Neural progenitor cell (in vitro differentiated cells): ENCODE measurements around the gene GRK1. TPM values are rescaled to one million over a fixed set of nuclear protein-coding genes. Genes with fewer than 3 reads are reported as not detected.
A peak's percentile ranks its signal among the peaks of the same experiment; 100 is the strongest.

Source experiments
- DNase-seq: peaks from one replicate; pipeline ENCODE4 v3.0.0-alpha.2; 2016; ENCODE audit warnings: low spot score
- H2AFZ ChIP-seq: fragments of 200-600 bp; sonication (generic); replicated peaks from 2 replicates; pipeline ENCODE4 v1.6.1; 2016; ENCODE audit warnings: antibody characterized with exemption
- H3F3A ChIP-seq: fragments of 200-600 bp; sonication (generic); 2 replicates; pipeline ENCODE4 v1.6.1; 2016; ENCODE audit warnings: antibody characterized with exemption, low read depth
- H3K27ac ChIP-seq: fragments of 200-600 bp; sonication (generic); 2 replicates; pipeline ENCODE4 v1.5.1; 2016; ENCODE audit warnings: mild to moderate bottlenecking
- H3K27me3 ChIP-seq: fragments of 200-600 bp; sonication (generic); 2 replicates; pipeline ENCODE4 v1.6.1; 2016; ENCODE audit warnings: mild to moderate bottlenecking, moderate library complexity
- H3K36me3 ChIP-seq: fragments of 200-600 bp; sonication (generic); 2 replicates; pipeline ENCODE4 v1.5.1; 2016
- H3K4me1 ChIP-seq: fragments of 200-600 bp; sonication (generic); 2 replicates; pipeline ENCODE4 v1.6.1; 2016; ENCODE audit warnings: mixed run types
- H3K4me2 ChIP-seq: fragments of 200-600 bp; sonication (generic); 2 replicates; pipeline ENCODE4 v1.6.1; 2016
- H3K4me3 ChIP-seq: fragments of 200-600 bp; sonication (generic); 2 replicates; pipeline ENCODE4 v1.5.1; 2016
- H3K79me2 ChIP-seq: fragments of 200-600 bp; sonication (generic); 2 replicates; pipeline ENCODE4 v1.6.1; 2016; ENCODE audit warnings: low read depth
- H3K9ac ChIP-seq: fragments of 200-600 bp; sonication (generic); 2 replicates; pipeline ENCODE4 v1.6.1; 2016
- H3K9me3 ChIP-seq: fragments of 200-600 bp; sonication (generic); 2 replicates; pipeline ENCODE4 v1.5.1; 2016; ENCODE audit warnings: low read depth
- H4K20me1 ChIP-seq: fragments of 200-600 bp; sonication (generic); 2 replicates; pipeline ENCODE4 v1.6.1; 2016; ENCODE audit warnings: low read depth
- H3K27ac Mint-ChIP-seq: 3 replicates; pipeline ENCODE4 v1.8.0; 2021; ENCODE audit warnings: mixed read lengths
- H3K27me3 Mint-ChIP-seq: 2 replicates; pipeline ENCODE4 v1.8.0; 2022; ENCODE audit warnings: low read depth, mild to moderate bottlenecking, inconsistent platforms, moderate library complexity, mixed read lengths; ENCODE audit not compliant: insufficient read depth
- H3K36me3 Mint-ChIP-seq: 3 replicates; pipeline ENCODE4 v1.8.0; 2021; ENCODE audit warnings: mixed read lengths
- H3K4me1 Mint-ChIP-seq: 3 replicates; pipeline ENCODE4 v1.8.0; 2021; ENCODE audit warnings: mixed read lengths
- H3K4me3 Mint-ChIP-seq: 3 replicates; pipeline ENCODE4 v1.8.0; 2021; ENCODE audit warnings: mild to moderate bottlenecking, moderate library complexity, mixed read lengths
- H3K9me3 Mint-ChIP-seq: 3 replicates; pipeline ENCODE4 v1.8.0; 2020; ENCODE audit warnings: mixed read lengths
- EZH2 ChIP-seq: fragments of 200-600 bp; sonication (generic); IDR thresholded peaks from 2 replicates; pipeline ENCODE4 v1.6.1; 2017; ENCODE audit warnings: antibody characterized with exemption, mild to moderate bottlenecking, moderate library complexity
- EZH2phosphoT487 ChIP-seq: fragments of 200-600 bp; sonication (generic); IDR thresholded peaks from 2 replicates; pipeline ENCODE4 v1.6.1; 2017; ENCODE audit warnings: antibody characterized with exemption
- total RNA-seq: library from RNA; depleted of rRNA; stranded (reverse); fragments of >200 nt; gene quantifications from 2 replicates; pipeline ENCODE4 v1.2.3, GENCODE V29; 2015; ENCODE audit warnings: low replicate concordance
- TF ChIP-seq, protein P1 (sequence below): fragments of 200-600 bp; sonication (generic); IDR thresholded peaks from 2 replicates; pipeline ENCODE4 v1.5.1; 2017; ENCODE audit warnings: antibody characterized with exemption, mild to moderate bottlenecking

The GRK1 gene
- total RNA-seq, 1 donor from 2014 or later = not detected

DNA sequence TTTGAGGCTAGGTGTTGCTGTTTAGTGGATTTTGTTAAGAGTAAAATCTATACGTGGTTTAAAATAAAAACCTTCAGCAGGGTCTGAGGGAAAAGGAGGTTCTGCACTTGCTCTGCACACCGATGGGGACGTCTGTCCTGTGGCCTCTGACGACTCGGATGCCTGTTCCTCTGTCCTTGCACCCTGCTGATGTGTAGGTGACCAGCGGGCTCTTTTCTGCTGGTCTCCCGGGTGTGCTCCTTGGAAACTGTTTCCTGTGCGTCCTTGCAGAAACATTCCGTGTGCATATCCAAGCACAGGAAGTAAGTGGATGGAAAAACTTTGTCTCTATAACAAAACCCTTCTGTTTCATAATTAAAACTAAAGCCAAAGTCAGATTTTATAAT lies 12.9 kb upstream of the GRK1 start:
- Histone ChIP-seq H3K9ac (no peak overlapping the region), H3K36me3 (no peaks in the 10 kb centered on the region), H2AFZ (no peak overlapping the region), H3K4me1 (no peaks in the 10 kb centered on the region), H3K79me2 (no peaks in the 10 kb centered on the region), H3K27ac (no peak overlapping the region), H3K4me2 (no peak overlapping the region), H4K20me1 (no peaks in the 10 kb centered on the region), H3F3A (no peaks in the 10 kb centered on the region), H3K4me3 (no peak overlapping the region), H3K9me3 (no peaks in the 10 kb centered on the region), H3K27me3 (no peaks in the 10 kb centered on the region)
- Mint-ChIP-seq H3K4me1 (peaks cover 26% of the 10 kb centered on the region), H3K36me3 (no peaks in the 10 kb centered on the region), H3K27me3 (peaks cover 9% of the 10 kb centered on the region), H3K4me3 (peak overlapping the region; percentile 50), H3K27ac (peak overlapping the region; percentile 48), H3K9me3 (no peaks in the 10 kb centered on the region)
- DNase-seq = no peak
- TF ChIP-seq EZH2phosphoT487 (no peak), EZH2 (no peak)
- TF ChIP-seq, protein P1, sequence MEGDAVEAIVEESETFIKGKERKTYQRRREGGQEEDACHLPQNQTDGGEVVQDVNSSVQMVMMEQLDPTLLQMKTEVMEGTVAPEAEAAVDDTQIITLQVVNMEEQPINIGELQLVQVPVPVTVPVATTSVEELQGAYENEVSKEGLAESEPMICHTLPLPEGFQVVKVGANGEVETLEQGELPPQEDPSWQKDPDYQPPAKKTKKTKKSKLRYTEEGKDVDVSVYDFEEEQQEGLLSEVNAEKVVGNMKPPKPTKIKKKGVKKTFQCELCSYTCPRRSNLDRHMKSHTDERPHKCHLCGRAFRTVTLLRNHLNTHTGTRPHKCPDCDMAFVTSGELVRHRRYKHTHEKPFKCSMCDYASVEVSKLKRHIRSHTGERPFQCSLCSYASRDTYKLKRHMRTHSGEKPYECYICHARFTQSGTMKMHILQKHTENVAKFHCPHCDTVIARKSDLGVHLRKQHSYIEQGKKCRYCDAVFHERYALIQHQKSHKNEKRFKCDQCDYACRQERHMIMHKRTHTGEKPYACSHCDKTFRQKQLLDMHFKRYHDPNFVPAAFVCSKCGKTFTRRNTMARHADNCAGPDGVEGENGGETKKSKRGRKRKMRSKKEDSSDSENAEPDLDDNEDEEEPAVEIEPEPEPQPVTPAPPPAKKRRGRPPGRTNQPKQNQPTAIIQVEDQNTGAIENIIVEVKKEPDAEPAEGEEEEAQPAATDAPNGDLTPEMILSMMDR = no peak

DNA sequence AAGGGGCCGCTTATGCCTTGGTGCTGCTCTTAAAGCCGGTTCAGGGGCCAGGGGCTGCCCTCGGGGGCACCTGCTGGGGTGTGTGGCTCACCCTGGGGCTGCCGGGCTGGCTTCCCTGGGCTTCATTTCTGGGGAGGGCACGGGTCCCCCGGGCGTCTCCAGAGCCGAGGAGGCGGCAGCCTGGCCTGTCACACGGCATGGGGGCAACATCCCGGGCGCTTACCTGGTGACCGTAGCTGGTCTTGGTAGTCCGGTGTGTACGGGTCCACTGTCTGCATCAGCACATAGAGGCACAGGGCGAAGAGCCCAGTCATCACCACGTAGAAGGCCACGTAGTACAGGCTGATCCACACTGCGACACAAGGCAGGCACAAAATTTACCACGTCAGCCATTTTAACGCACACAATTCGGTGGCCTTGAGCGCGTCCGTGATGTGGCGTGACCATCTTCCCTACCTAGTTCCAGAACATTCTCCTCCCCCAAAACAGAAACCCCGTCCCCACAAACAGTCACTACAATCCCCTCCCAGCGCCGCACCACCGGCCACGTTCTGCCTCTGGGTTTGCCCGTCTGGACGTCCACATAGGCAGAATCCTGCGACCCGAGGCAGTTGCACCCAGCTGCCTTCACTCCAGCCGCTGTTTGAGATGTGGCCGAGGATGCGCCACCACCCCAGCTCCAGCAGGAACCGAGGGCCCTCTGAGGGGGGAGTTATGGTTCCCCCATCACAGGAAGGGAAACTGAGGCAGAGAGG lies 12.3 kb upstream of the GRK1 start:
- DNase-seq = no peak
- Histone ChIP-seq H3K9ac (no peak overlapping the region), H3K4me3 (no peak overlapping the region), H3K27ac (no peak overlapping the region), H4K20me1 (no peaks in the 10 kb centered on the region), H3K9me3 (no peaks in the 10 kb centered on the region), H3F3A (no peaks in the 10 kb centered on the region), H3K36me3 (no peaks in the 10 kb centered on the region), H3K4me2 (no peak overlapping the region), H2AFZ (no peak overlapping the region), H3K79me2 (no peaks in the 10 kb centered on the region), H3K4me1 (no peaks in the 10 kb centered on the region), H3K27me3 (no peaks in the 10 kb centered on the region)
- H3K27me3 Mint-ChIP-seq = peaks cover 6% of the 10 kb centered on the region
- no peaks in the 10 kb centered on the region for H3K9me3 Mint-ChIP-seq
- peak overlapping the region; percentile 46 for H3K27ac Mint-ChIP-seq
- H3K4me3 Mint-ChIP-seq = no peak overlapping the region
- no peaks in the 10 kb centered on the region for H3K36me3 Mint-ChIP-seq
- TF ChIP-seq, protein P1 = no peak
- no peak for TF ChIP-seq EZH2phosphoT487
- no peak for TF ChIP-seq EZH2
- peaks cover 23% of the 10 kb centered on the region for H3K4me1 Mint-ChIP-seq

DNA sequence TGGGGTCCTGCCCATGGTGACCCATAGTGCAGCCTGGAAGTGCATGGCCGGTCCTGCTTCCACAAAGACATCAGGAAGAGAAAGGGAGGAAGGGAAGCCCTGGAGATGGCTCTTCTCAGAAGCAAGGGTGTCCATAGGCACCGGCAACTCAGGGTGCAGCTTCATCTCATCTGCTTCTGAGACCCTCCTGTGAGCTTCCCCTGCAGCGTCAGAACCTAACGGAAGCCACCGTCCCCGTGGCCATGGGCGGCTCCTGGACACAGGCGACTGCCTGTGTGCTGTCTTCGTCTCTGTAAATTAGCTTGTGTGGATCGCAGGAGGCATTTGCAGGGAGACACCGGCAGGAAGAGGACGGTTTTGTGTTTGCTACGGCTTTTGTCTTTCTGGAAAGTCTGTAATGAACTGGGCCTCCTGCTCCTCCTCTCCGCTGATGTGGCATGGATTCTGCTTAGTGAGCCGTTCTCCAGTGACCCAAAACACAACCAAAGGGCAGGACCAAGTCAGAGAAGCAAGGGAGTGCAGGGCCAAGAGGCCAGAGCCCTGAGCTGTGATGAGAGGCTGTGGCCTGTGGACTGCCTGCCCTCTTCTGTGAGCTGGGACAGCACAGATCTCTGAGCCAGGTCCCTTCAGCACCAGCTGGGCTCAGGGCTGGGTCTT lies 11.5 kb upstream of the GRK1 start:
- H3K27me3 Mint-ChIP-seq = peaks cover 6% of the 10 kb centered on the region
- TF ChIP-seq EZH2 = no peak
- TF ChIP-seq, protein P1 = no peak
- no peaks in the 10 kb centered on the region for H3K9me3 Mint-ChIP-seq
- no peak overlapping the region for H2AFZ ChIP-seq
- no peak for DNase-seq
- H3K4me3 Mint-ChIP-seq = no peak overlapping the region
- H3K79me2 ChIP-seq = no peaks in the 10 kb centered on the region
- peak overlapping the region; percentile 50 for H3K27ac Mint-ChIP-seq
- no peak overlapping the region for H3K4me3 ChIP-seq
- H3K27ac ChIP-seq = peak overlapping the region; percentile 3
- no peak overlapping the region for H3K4me2 ChIP-seq
- no peaks in the 10 kb centered on the region for H3K36me3 Mint-ChIP-seq
- H3K9ac ChIP-seq = no peak overlapping the region
- no peaks in the 10 kb centered on the region for H3K4me1 ChIP-seq
- no peaks in the 10 kb centered on the region for H4K20me1 ChIP-seq
- H3K4me1 Mint-ChIP-seq = peaks cover 20% of the 10 kb centered on the region
- H3K36me3 ChIP-seq = no peaks in the 10 kb centered on the region
- no peaks in the 10 kb centered on the region for H3F3A ChIP-seq
- H3K9me3 ChIP-seq = no peaks in the 10 kb centered on the region
- no peaks in the 10 kb centered on the region for H3K27me3 ChIP-seq
